ENCODE results near the gene R3HDM1. TPM values are rescaled to one million over a fixed set of nuclear protein-coding genes. Genes with fewer than 3 reads are reported as not detected.

The R3HDM1 gene
- total RNA-seq, 2 donors from 2014 or later = 14.5 to 60.3 TPM

- ATAC-seq (no peak), DNase-seq (no peak)
- Histone ChIP-seq H3K27ac (no peak overlapping the region), H3K4me1 (no peaks in the 10 kb centered on the region), H3K36me3 (replicated peaks in 1 of 2; ENCODE audit: insufficient read depth in 1 of 2, low read depth in 2 of 2) (no peaks in the 10 kb centered on the region), H3K27me3 (no peaks in the 10 kb centered on the region), H3K9me3 (no peaks in the 10 kb centered on the region), H3K4me3 (no peak overlapping the region)
- 59 to 71% methylated on average over 2 of the region's 2 CpGs for WGBS, 2 donors
- intact Hi-C loops (cut with DNase I) = no loop called here
- TF ChIP-seq POLR2A (IDR thresholded peaks at IDR 0.05) (no peak), CTCF (IDR thresholded peaks at IDR 0.05) (no peak)
Observed at GRCh38 chr2:135590619-135591260, 59.5 kb downstream of the R3HDM1 start.

- ATAC-seq (no peak), DNase-seq (no peak)
- H3K4me1 ChIP-seq = no peaks in the 10 kb centered on the region
- peaks cover 0 to 1% of the 10 kb centered on the region in 2 donors for H3K36me3 ChIP-seq (replicated peaks in 1 of 2; ENCODE audit: insufficient read depth in 1 of 2, low read depth in 2 of 2)
- no peaks in the 10 kb centered on the region for H3K9me3 ChIP-seq
- H3K27ac ChIP-seq = no peak overlapping the region
- peak in 3 of 7 experiments; percentile 9 to 22 (median 11) for TF ChIP-seq CTCF (IDR thresholded peaks at IDR 0.05)
- no peak for TF ChIP-seq POLR2A (IDR thresholded peaks at IDR 0.05)
- H3K27me3 ChIP-seq = no peaks in the 10 kb centered on the region
- H3K4me3 ChIP-seq = no peak overlapping the region
- intact Hi-C loops (cut with DNase I) = no loop called here
- WGBS, 2 donors = 85 to 91% methylated on average over 2 of the region's 2 CpGs
Observed at GRCh38 chr2:135600915-135601314, 69.6 kb downstream of the R3HDM1 start.

- Histone ChIP-seq H3K4me1 (no peaks in the 10 kb centered on the region), H3K4me3 (no peak overlapping the region), H3K9me3 (no peaks in the 10 kb centered on the region), H3K27ac (no peak overlapping the region), H3K27me3 (no peaks in the 10 kb centered on the region), H3K36me3 (replicated peaks in 1 of 2; ENCODE audit: insufficient read depth in 1 of 2, low read depth in 2 of 2) (peaks cover 0 to 1% of the 10 kb centered on the region in 2 donors)
- no peak for TF ChIP-seq POLR2A (IDR thresholded peaks at IDR 0.05)
- ATAC-seq (no peak), DNase-seq (no peak)
- 85 to 91% methylated on average over 7 of the region's 7 CpGs for WGBS, 2 donors
- intact Hi-C loops (cut with DNase I) = no loop called here
Observed at GRCh38 chr2:135603543-135603942, 72.3 kb downstream of the R3HDM1 start.

GRCh38 chr2:135607561-135607960 lies 76.3 kb downstream of the R3HDM1 start:
- WGBS, 2 donors = 94 to 96% methylated on average over 2 of the region's 2 CpGs
- H3K4me3 ChIP-seq = no peak overlapping the region

GRCh38 chr2:135612319-135612718 lies 81.0 kb downstream of the R3HDM1 start:
- intact Hi-C loops (cut with DNase I) = no loop called here
- TF ChIP-seq CTCF (IDR thresholded peaks at IDR 0.05) (no peak), POLR2A (IDR thresholded peaks at IDR 0.05) (no peak)
- Histone ChIP-seq H3K4me1 (no peaks in the 10 kb centered on the region), H3K27ac (no peak overlapping the region), H3K4me3 (no peak overlapping the region), H3K27me3 (no peaks in the 10 kb centered on the region), H3K9me3 (no peaks in the 10 kb centered on the region), H3K36me3 (replicated peaks in 1 of 2; ENCODE audit: insufficient read depth in 1 of 2, low read depth in 2 of 2) (no peaks in the 10 kb centered on the region)
- no peak for ATAC-seq
- no peak for DNase-seq
- 90 to 95% methylated on average over 2 of the region's 2 CpGs for WGBS, 2 donors

More at GRCh38 chr2:135607561-135607960, 76.3 kb downstream of the R3HDM1 start:
- no peak for ATAC-seq
- Histone ChIP-seq H3K9me3 (no peaks in the 10 kb centered on the region), H3K4me1 (no peaks in the 10 kb centered on the region), H3K27me3 (no peaks in the 10 kb centered on the region), H3K27ac (no peak overlapping the region), H3K36me3 (replicated peaks in 1 of 2; ENCODE audit: insufficient read depth in 1 of 2, low read depth in 2 of 2) (peaks cover 0 to 1% of the 10 kb centered on the region in 2 donors)
- no peak for DNase-seq
- TF ChIP-seq CTCF (IDR thresholded peaks at IDR 0.05) = no peak
- no peak for TF ChIP-seq POLR2A (IDR thresholded peaks at IDR 0.05)
- intact Hi-C loops (cut with DNase I) = no loop called here

Measured in body of pancreas (tissue), 4 donors.